ENCODE results near the gene NFIC. TPM values are rescaled to one million over a fixed set of nuclear protein-coding genes. Genes with fewer than 3 reads are reported as not detected.

Gene NFIC
- total RNA-seq, 2 donors from 2014 or later = 16.7 to 18.1 TPM

- peaks cover 8% of the 10 kb centered on the region for H3K36me3 Mint-ChIP-seq (ENCODE audit: low read depth)
- H3K4me1 Mint-ChIP-seq = no peaks in the 10 kb centered on the region
- no peaks in the 10 kb centered on the region for H3K9me3 Mint-ChIP-seq
- H3K27ac Mint-ChIP-seq = no peak overlapping the region
- H3K4me3 Mint-ChIP-seq = no peak overlapping the region
- H3K27me3 Mint-ChIP-seq = no peaks in the 10 kb centered on the region
- no peak for ATAC-seq (replicated peaks)
Measured at GRCh38 chr19:3457528-3458228, 91.3 kb downstream of the NFIC start.

- ATAC-seq (replicated peaks) = no peak
- no peaks in the 10 kb centered on the region for H3K27me3 Mint-ChIP-seq
- no peak overlapping the region for H3K27ac Mint-ChIP-seq
- H3K4me1 Mint-ChIP-seq = no peaks in the 10 kb centered on the region
- peaks cover 7% of the 10 kb centered on the region for H3K36me3 Mint-ChIP-seq (ENCODE audit: low read depth)
- no peaks in the 10 kb centered on the region for H3K9me3 Mint-ChIP-seq
- no peak overlapping the region for H3K4me3 Mint-ChIP-seq
Measured at GRCh38 chr19:3458229-3459088, 92.1 kb downstream of the NFIC start.

GRCh38 chr19:3459089-3459881, 92.9 kb downstream of the NFIC start:
- Mint-ChIP-seq H3K36me3 (ENCODE audit: low read depth) (peaks cover 7% of the 10 kb centered on the region), H3K4me3 (no peak overlapping the region), H3K4me1 (no peaks in the 10 kb centered on the region), H3K27ac (no peak overlapping the region), H3K9me3 (no peaks in the 10 kb centered on the region), H3K27me3 (no peaks in the 10 kb centered on the region)
- ATAC-seq (replicated peaks) = no peak

GRCh38 chr19:3459965-3460582, 93.7 kb downstream of the NFIC start:
- ATAC-seq (replicated peaks) = no peak
- Mint-ChIP-seq H3K9me3 (no peaks in the 10 kb centered on the region), H3K27ac (no peak overlapping the region), H3K27me3 (no peaks in the 10 kb centered on the region), H3K4me3 (no peak overlapping the region), H3K4me1 (no peaks in the 10 kb centered on the region), H3K36me3 (ENCODE audit: low read depth) (peaks cover 7% of the 10 kb centered on the region)

GRCh38 chr19:3462991-3463713, 96.8 kb downstream of the NFIC start:
- H3K27me3 Mint-ChIP-seq = no peaks in the 10 kb centered on the region
- H3K4me1 Mint-ChIP-seq = no peaks in the 10 kb centered on the region
- H3K4me3 Mint-ChIP-seq = no peak overlapping the region
- H3K9me3 Mint-ChIP-seq = no peaks in the 10 kb centered on the region
- no peak overlapping the region for H3K27ac Mint-ChIP-seq
- H3K36me3 Mint-ChIP-seq (ENCODE audit: low read depth) = peaks cover 11% of the 10 kb centered on the region
- ATAC-seq (replicated peaks) = no peak

GRCh38 chr19:3463714-3464586, 97.6 kb downstream of the NFIC start:
- no peaks in the 10 kb centered on the region for H3K9me3 Mint-ChIP-seq
- no peaks in the 10 kb centered on the region for H3K27me3 Mint-ChIP-seq
- no peak for ATAC-seq (replicated peaks)
- H3K4me3 Mint-ChIP-seq = no peak overlapping the region
- no peak overlapping the region for H3K27ac Mint-ChIP-seq
- peaks cover 11% of the 10 kb centered on the region for H3K36me3 Mint-ChIP-seq (ENCODE audit: low read depth)
- no peaks in the 10 kb centered on the region for H3K4me1 Mint-ChIP-seq

GRCh38 chr19:3464587-3465235, 98.3 kb downstream of the NFIC start:
- Mint-ChIP-seq H3K27me3 (no peaks in the 10 kb centered on the region), H3K4me1 (no peaks in the 10 kb centered on the region), H3K9me3 (no peaks in the 10 kb centered on the region), H3K36me3 (ENCODE audit: low read depth) (peaks cover 11% of the 10 kb centered on the region), H3K27ac (no peak overlapping the region), H3K4me3 (no peak overlapping the region)
- ATAC-seq (replicated peaks) = no peak

GRCh38 chr19:3465552-3465951, 99.2 kb downstream of the NFIC start:
- peaks cover 11% of the 10 kb centered on the region for H3K36me3 Mint-ChIP-seq (ENCODE audit: low read depth)
- H3K27ac Mint-ChIP-seq = no peak overlapping the region
- no peak for ATAC-seq (replicated peaks)

GRCh38 chr19:3466635-3467034, 100.3 kb downstream of the NFIC start:
- no peaks in the 10 kb centered on the region for H3K27me3 Mint-ChIP-seq
- peaks cover 11% of the 10 kb centered on the region for H3K36me3 Mint-ChIP-seq (ENCODE audit: low read depth)
- H3K4me1 Mint-ChIP-seq = no peaks in the 10 kb centered on the region
- H3K9me3 Mint-ChIP-seq = no peaks in the 10 kb centered on the region
- H3K4me3 Mint-ChIP-seq = no peak overlapping the region
- ATAC-seq (replicated peaks) = no peak
- H3K27ac Mint-ChIP-seq = peak overlapping the region; percentile 48

More at GRCh38 chr19:3465552-3465951, 99.2 kb downstream of the NFIC start:
- Mint-ChIP-seq H3K4me1 (no peaks in the 10 kb centered on the region), H3K27me3 (no peaks in the 10 kb centered on the region), H3K4me3 (no peak overlapping the region), H3K9me3 (no peaks in the 10 kb centered on the region)

- no peak for ATAC-seq (replicated peaks)
- Mint-ChIP-seq H3K4me3 (no peak overlapping the region), H3K9me3 (no peaks in the 10 kb centered on the region), H3K27ac (no peak overlapping the region), H3K36me3 (ENCODE audit: low read depth) (peaks cover 9% of the 10 kb centered on the region), H3K4me1 (no peaks in the 10 kb centered on the region), H3K27me3 (no peaks in the 10 kb centered on the region)
Measured at GRCh38 chr19:3467437-3468198, 101.2 kb downstream of the NFIC start.

- ATAC-seq (replicated peaks) = no peak
- H3K4me1 Mint-ChIP-seq = no peaks in the 10 kb centered on the region
- no peaks in the 10 kb centered on the region for H3K9me3 Mint-ChIP-seq
- H3K4me3 Mint-ChIP-seq = no peak overlapping the region
- no peak overlapping the region for H3K27ac Mint-ChIP-seq
- peaks cover 4% of the 10 kb centered on the region for H3K36me3 Mint-ChIP-seq (ENCODE audit: low read depth)
- no peaks in the 10 kb centered on the region for H3K27me3 Mint-ChIP-seq
Measured at GRCh38 chr19:3468211-3468610, 101.8 kb downstream of the NFIC start.

All from activated T-helper 17 cell treated with anti-CD3 and anti-CD28 coated beads, Interleukin-2, amount 50 U/mL, for 72 hours (primary cell).